Measurements from ENCODE around the gene ADCY3.

- TF ChIP-seq CTCF (IDR thresholded peaks at IDR 0.05; ENCODE audit: poor library complexity) (no peak), EZH2 (IDR thresholded peaks at IDR 0.05; ENCODE audit: borderline replicate concordance) (no peak), EZH2phosphoT487 (IDR thresholded peaks at IDR 0.05; ENCODE audit: low read depth, severe bottlenecking, unreplicated experiment) (no peak)
Measured at GRCh38 chr2:24850944-24851343, 69.1 kb downstream of the ADCY3 start.
